ENCODE results near the gene SERPINE2. TPM values are rescaled to one million over a fixed set of nuclear protein-coding genes. Genes with fewer than 3 reads are reported as not detected.

The SERPINE2 gene
- total RNA-seq, 2 donors from 2014 or later: 8.8 to 24.8 TPM

DNA sequence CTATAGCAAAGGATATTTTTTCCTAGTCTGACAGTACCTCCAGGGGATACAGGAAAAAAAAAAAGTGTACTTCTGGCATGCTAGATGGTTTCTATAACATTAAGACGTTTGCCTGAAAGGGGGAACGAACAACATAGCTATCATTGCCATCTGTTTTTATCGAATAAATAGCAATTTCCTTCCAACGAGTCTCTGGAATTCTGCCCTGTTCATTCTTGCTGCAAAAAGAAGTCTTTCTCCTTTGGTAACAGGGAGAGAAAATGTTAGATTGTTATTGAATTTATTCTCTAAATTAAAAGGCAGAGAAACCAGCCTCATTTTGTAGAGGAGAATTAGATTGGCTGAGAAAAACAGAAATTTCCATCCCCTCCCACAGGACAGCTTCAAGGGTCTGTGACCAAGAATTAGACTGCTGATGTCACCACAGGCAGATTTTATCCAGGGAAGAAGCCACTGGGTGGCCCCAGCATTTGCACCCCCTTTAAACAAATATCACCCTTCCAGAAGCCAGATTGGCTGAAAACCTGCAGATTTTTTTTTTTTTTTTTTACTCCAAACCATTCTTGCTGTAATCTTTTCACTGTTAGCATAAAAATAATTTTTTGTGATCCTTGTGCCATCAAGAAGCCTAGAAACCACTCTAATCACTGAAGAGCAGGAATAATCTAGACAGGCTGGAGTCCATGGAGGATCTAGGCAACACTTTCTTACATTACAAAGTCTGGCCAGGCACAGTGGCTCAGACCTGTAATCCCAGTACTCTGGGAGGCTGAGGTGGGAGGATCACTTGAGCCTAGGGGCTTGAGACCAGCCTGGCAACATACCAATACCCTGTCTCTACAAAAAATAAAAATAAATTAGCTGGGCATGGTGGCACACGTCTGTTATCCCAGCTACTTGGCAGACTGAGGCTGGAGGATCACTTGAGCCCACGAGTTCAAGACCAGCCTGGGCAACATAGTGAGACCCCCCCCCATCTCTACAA is 106.0 kb downstream of the SERPINE2 start:
- ATAC-seq: no peak
- intact Hi-C loops (cut with DNase I, micrococcal nuclease): no loop called here
- DNase-seq: no peak

GRCh38 chr2:223930103-223930976 is 108.7 kb downstream of the SERPINE2 start:
- ATAC-seq: peak; percentile 30
- intact Hi-C loops (cut with DNase I, micrococcal nuclease): no loop called here
- peak in 1 of 2 donors; percentile 51 for DNase-seq

GRCh38 chr2:223929571-223930102 is 109.4 kb downstream of the SERPINE2 start:
- DNase-seq (no peak), ATAC-seq (peak; percentile 60)
- intact Hi-C loops (cut with DNase I, micrococcal nuclease): no loop called here

DNA sequence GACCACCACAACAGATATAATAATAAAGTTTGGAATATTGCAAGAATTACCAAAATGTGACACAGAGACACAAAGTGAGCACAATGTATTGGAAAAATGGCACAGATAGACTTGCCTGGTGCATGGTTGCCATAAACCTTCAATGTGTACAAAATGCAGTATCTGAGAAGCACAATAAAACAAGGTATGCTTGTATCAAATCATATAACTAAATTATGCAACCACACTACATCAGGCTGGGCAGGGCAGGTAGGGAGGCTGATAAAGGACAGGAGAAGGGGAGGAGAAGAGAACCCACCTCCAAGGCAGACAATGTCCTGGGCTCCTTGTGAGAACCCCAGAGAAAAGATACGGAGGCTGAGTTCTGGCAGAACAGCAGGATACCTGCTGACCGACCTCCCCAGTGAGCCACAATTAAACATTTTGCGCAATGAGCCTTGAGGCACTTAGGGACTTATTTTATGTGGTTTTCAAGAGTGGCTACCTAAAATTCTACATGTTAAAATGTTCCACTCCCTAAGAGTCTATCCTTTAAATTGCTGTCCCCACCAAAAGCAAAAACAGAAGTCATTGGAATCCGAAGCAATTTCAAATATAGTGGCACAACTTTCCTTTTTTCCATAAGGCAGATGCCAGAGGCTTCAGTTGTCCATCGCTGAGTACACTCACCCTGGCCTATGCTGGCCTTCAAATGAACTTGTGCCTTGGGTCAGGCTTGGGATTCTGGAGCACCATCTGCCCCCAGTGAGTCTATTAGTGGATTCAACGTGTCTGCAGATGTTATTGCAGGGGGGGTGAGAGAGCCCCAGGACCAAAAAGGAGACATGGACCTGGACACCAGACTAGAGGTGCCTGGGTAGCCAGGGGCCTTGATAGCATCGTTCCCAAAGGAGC is 110.7 kb downstream of the SERPINE2 start:
- peak; percentile 93 for ATAC-seq
- intact Hi-C loops (cut with DNase I, micrococcal nuclease): no loop called here
- no peak for DNase-seq

DNA sequence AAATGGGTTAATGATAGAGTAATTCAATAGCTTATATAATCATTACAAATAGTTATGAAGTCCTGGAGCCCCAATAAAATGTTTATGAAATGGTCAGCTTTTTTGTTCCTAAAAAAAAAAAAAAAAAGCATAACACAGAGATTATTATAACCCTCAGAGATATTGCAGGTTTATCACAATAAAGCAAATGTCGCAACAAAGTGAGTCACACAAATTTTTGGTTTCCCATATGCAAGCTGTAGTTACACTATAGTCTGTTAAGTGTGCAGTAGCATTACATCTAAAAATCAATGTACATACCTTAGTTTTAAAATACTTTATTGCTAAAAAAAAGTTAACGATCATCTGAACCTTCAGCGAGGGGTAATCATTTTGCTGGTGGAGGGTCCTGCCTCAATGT is 114.0 kb downstream of the SERPINE2 start:
- ATAC-seq (no peak), DNase-seq (no peak)
- intact Hi-C loops (cut with DNase I, micrococcal nuclease): no loop called here

Other genes starting within 250 kb of the SERPINE2 start
- gene AP1S3, start 201.7 kb downstream of the SERPINE2 start, total RNA-seq: 10 to 100 TPM in 1 of 2 donors, 1 to 10 TPM in 1; 7.0 to 13.5 TPM
- 10 to 100 TPM; 67.7 to 73.4 TPM for gene WDFY1, start 94.0 kb downstream of the SERPINE2 start, total RNA-seq
- gene MRPL44, start 81.8 kb downstream of the SERPINE2 start, total RNA-seq: 10 to 100 TPM; 28.6 to 35.5 TPM